Right atrium auricular region (tissue), 2 donors: ENCODE measurements around the gene MAP3K2. TPM values are rescaled to one million over a fixed set of nuclear protein-coding genes. Genes with fewer than 3 reads are reported as not detected.

Source experiments
- DNase-seq: peaks from one replicate; pipeline ENCODE4 v3.0.0-alpha.2; 2019; ENCODE audit warnings: low spot score
- H3K27ac ChIP-seq, 2 donors: fragments of 200-600 bp; sonication (generic); 1 replicate in 1 of 2; 2 replicates in 1 of 2; pipeline ENCODE4 v1.5.1; 2016 to 2019
- H3K27me3 ChIP-seq, 2 donors: fragments of 200-600 bp; sonication (generic); one replicate each; pipeline versions ENCODE4 v1.5.1 to v1.6.0; 2017 to 2019
- H3K36me3 ChIP-seq: fragments of 200-600 bp; sonication (generic); one replicate; pipeline ENCODE4 v1.5.1; 2016
- H3K4me1 ChIP-seq, 2 donors: fragments of 200-600 bp; sonication (generic); one replicate each; pipeline versions ENCODE4 v1.5.1 to v1.6.0; 2017 to 2019
- H3K4me3 ChIP-seq, 2 donors: fragments of 200-600 bp; sonication (generic); 1 replicate in 1 of 2; 2 replicates in 1 of 2; pipeline ENCODE4 v1.5.1; 2017 to 2019; ENCODE audit warnings: mild to moderate bottlenecking in 1 of 2, moderate library complexity in 1 of 2
- H3K9me3 ChIP-seq, 2 donors: fragments of 200-600 bp; sonication (generic); one replicate each; pipeline ENCODE4 v1.5.1; 2019
- CTCF ChIP-seq, 2 donors: fragments of 200-600 bp; sonication (generic); IDR thresholded peaks; one replicate each; pipeline ENCODE4 v1.5.1; 2019; ENCODE audit warnings: antibody characterized with exemption in 2 of 2
- total RNA-seq, 2 donors: library from RNA; depleted of rRNA; stranded (reverse); fragments of >200 nt; gene quantifications; one replicate each; pipeline ENCODE4 v1.1.0, GENCODE V29; 2016

The MAP3K2 gene
- total RNA-seq, 2 donors from 2014 or later, result 20.5 to 20.8 TPM

- Histone ChIP-seq H3K27me3 (no peaks in the 10 kb centered on the region), H3K4me1 (peaks cover 0 to 20% of the 10 kb centered on the region in 2 donors), H3K27ac (no peak overlapping the region), H3K36me3 (no peaks in the 10 kb centered on the region), H3K4me3 (no peak overlapping the region), H3K9me3 (peaks cover 0 to 4% of the 10 kb centered on the region in 2 donors)
- no peak for DNase-seq
- TF ChIP-seq CTCF (IDR thresholded peaks at IDR 0.05), result no peak
These were observed 10.5 kb downstream of the MAP3K2 start for GRCh38 chr2:127377262-127377661.

- Histone ChIP-seq H3K27me3 (no peaks in the 10 kb centered on the region), H3K27ac (no peak overlapping the region), H3K4me3 (no peak overlapping the region), H3K36me3 (no peaks in the 10 kb centered on the region), H3K9me3 (peaks cover 0 to 4% of the 10 kb centered on the region in 2 donors), H3K4me1 (peaks cover 0 to 19% of the 10 kb centered on the region in 2 donors)
- TF ChIP-seq CTCF (IDR thresholded peaks at IDR 0.05), result no peak
- DNase-seq, result no peak
These were observed 11.5 kb downstream of the MAP3K2 start for GRCh38 chr2:127376257-127376656.

- H3K27ac ChIP-seq, result no peak overlapping the region
- no peak overlapping the region for H3K4me3 ChIP-seq
- no peak for TF ChIP-seq CTCF (IDR thresholded peaks at IDR 0.05)
- DNase-seq, result no peak
- H3K4me1 ChIP-seq, result peaks cover 0 to 10% of the 10 kb centered on the region in 2 donors
- peaks cover 0 to 4% of the 10 kb centered on the region in 2 donors for H3K9me3 ChIP-seq
- H3K27me3 ChIP-seq, result no peaks in the 10 kb centered on the region
- no peaks in the 10 kb centered on the region for H3K36me3 ChIP-seq
These were observed 14.3 kb downstream of the MAP3K2 start for GRCh38 chr2:127373362-127374083.

DNA sequence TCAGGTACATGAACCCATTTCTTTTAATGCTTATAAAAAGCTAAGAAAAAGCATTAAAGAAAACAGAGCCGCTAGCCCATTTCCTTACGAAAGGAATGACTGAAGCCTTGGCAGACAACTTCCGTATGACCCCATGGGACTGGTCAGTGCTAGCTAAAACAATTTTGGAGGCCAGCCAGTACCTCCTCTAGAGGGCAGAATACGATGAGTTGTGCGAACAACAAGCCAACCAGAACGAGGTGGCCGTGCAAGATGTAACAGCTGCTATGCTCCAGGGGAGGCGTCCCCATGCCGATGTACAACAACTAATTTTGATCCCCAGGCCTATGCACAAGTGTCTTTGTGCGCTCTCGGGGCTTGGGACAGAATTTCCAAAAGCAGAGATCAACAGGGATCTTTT, 16.7 kb downstream of the MAP3K2 start:
- TF ChIP-seq CTCF (IDR thresholded peaks at IDR 0.05), result no peak
- Histone ChIP-seq H3K36me3 (no peaks in the 10 kb centered on the region), H3K4me1 (peaks cover 0 to under 1% of the 10 kb centered on the region in 2 donors), H3K27ac (peak overlapping the region in 1 of 2 donors; percentile 16), H3K4me3 (no peak overlapping the region), H3K27me3 (no peaks in the 10 kb centered on the region), H3K9me3 (peaks cover 0 to 4% of the 10 kb centered on the region in 2 donors)
- peak; percentile 68 for DNase-seq

- H3K4me1 ChIP-seq, result peaks cover 0 to 11% of the 10 kb centered on the region in 2 donors
- no peak for TF ChIP-seq CTCF (IDR thresholded peaks at IDR 0.05)
These were observed 17.8 kb downstream of the MAP3K2 start for GRCh38 chr2:127370010-127370409.

More at GRCh38 chr2:127370010-127370409, 17.8 kb downstream of the MAP3K2 start:
- no peak for DNase-seq
- Histone ChIP-seq H3K27ac (no peak overlapping the region), H3K9me3 (peaks cover 0 to 4% of the 10 kb centered on the region in 2 donors), H3K27me3 (no peaks in the 10 kb centered on the region), H3K36me3 (no peaks in the 10 kb centered on the region), H3K4me3 (no peak overlapping the region)
